ENCODE data around the gene FCMR. TPM values are rescaled to one million over a fixed set of nuclear protein-coding genes. Genes with fewer than 3 reads are reported as not detected.

FCMR gene
- total and polyA plus RNA-seq, 8 donors, result 3.3 to 6.7 (median 4.8) TPM; not detected in 2

DNA sequence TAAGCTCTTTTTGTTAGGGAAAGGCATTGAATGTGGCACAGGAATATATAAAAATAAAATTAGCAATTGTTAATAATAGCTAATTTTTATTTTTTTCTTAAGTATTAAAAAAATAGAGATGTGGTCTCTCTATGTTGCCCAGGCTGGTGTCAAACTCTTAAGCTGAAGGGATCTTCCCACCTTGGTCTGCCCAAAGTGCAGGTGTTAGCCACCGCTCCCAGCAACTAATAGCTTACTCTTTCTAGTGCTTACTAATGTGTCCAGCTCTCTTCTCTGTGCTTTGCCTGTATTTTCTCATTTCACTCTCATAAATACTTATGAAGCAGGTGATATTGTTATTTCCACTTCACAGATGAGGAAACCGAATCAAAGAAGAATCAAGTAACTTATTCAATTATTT, 37.9 kb downstream of the FCMR start:
- no peak overlapping the region for H3K27ac ChIP-seq
- DNase-seq, result no peak
- H3K9me3 ChIP-seq, result peaks cover 0 to 5% (median under 1%) of the 10 kb centered on the region in 4 donors
- no peaks in the 10 kb centered on the region for H3K4me1 ChIP-seq
- TF ChIP-seq EP300 (IDR thresholded peaks at IDR 0.05) (no peak), POLR2A (IDR thresholded peaks at IDR 0.05) (no peak), POLR2AphosphoS5 (IDR thresholded peaks at IDR 0.05) (no peak)
- TF ChIP-seq, protein P1, sequence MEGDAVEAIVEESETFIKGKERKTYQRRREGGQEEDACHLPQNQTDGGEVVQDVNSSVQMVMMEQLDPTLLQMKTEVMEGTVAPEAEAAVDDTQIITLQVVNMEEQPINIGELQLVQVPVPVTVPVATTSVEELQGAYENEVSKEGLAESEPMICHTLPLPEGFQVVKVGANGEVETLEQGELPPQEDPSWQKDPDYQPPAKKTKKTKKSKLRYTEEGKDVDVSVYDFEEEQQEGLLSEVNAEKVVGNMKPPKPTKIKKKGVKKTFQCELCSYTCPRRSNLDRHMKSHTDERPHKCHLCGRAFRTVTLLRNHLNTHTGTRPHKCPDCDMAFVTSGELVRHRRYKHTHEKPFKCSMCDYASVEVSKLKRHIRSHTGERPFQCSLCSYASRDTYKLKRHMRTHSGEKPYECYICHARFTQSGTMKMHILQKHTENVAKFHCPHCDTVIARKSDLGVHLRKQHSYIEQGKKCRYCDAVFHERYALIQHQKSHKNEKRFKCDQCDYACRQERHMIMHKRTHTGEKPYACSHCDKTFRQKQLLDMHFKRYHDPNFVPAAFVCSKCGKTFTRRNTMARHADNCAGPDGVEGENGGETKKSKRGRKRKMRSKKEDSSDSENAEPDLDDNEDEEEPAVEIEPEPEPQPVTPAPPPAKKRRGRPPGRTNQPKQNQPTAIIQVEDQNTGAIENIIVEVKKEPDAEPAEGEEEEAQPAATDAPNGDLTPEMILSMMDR (IDR thresholded peaks at IDR 0.05), result no peak
- no peaks in the 10 kb centered on the region for H3K27me3 ChIP-seq
- intact Hi-C loops (cut with DNase I; ENCODE audit: low total_unique reads), result no loop called here
- 89 to 97% (median 93%) methylated on average over 2 of the region's 2 CpGs for WGBS, 5 donors
- no peaks in the 10 kb centered on the region for H3K36me3 ChIP-seq
- H3K4me3 ChIP-seq, result no peak overlapping the region

DNA sequence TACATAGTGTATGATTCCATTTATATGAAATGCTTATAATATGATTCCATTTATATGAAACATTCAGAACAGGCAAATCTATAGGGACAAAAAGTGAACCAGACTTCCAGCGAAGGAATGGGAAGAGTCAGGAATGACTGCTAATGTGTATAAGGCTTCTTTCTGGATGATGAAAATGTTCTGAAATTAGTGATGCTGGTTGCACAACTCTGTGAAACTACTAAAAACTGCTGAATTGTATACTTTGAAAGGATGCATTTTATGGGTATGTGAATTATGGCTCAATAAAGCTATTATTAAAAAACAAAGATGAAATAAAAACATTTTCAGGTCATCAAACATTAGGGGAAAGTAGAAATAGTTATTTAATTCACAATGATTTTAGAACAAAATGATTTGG, 38.6 kb downstream of the FCMR start:
- Histone ChIP-seq H3K36me3 (no peaks in the 10 kb centered on the region), H3K27ac (no peak overlapping the region), H3K27me3 (no peaks in the 10 kb centered on the region), H3K4me1 (no peaks in the 10 kb centered on the region), H3K9me3 (peaks cover 6 to 12% (median 7%) of the 10 kb centered on the region in 4 donors), H3K4me3 (no peak overlapping the region)
- DNase-seq, result no peak
- 95 to 100% (median 97%) methylated on average over 1 of the region's 1 CpG for WGBS, 5 donors
- TF ChIP-seq, protein P1 (IDR thresholded peaks at IDR 0.05), result no peak
- TF ChIP-seq EP300 (IDR thresholded peaks at IDR 0.05) (no peak), POLR2AphosphoS5 (IDR thresholded peaks at IDR 0.05) (no peak)
- intact Hi-C loops (cut with DNase I; ENCODE audit: low total_unique reads), result no loop called here

DNA sequence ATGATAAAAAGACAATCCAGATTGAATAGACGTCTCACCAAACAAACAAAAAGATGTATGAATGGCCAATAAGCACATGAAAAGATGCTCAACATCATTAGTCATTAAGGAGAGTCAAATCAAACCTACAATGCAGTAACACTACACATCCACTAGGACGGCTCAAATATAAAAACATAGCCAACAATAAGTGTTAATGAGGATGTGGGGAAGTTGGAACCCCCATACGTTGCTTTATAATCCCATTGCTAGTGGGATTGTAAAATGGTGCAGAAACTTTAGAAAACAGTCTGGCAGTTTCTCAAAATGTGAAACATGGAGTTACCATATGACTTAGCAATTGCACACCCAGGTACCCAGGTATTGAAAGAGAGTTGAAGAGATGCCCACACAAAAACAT, 39.2 kb downstream of the FCMR start:
- no peaks in the 10 kb centered on the region for H3K27me3 ChIP-seq
- no peak overlapping the region for H3K27ac ChIP-seq
- intact Hi-C loops (cut with DNase I; ENCODE audit: low total_unique reads), result no loop called here
- H3K9me3 ChIP-seq, result peaks cover 7 to 18% (median 12%) of the 10 kb centered on the region in 4 donors
- WGBS, 5 donors, result 54 to 71% (median 67%) methylated on average over 3 of the region's 3 CpGs
- H3K4me3 ChIP-seq, result no peak overlapping the region
- no peaks in the 10 kb centered on the region for H3K36me3 ChIP-seq
- no peak for DNase-seq
- H3K4me1 ChIP-seq, result no peaks in the 10 kb centered on the region
- TF ChIP-seq EP300 (IDR thresholded peaks at IDR 0.05), result no peak
- no peak for TF ChIP-seq POLR2A (IDR thresholded peaks at IDR 0.05)
- TF ChIP-seq, protein P1 (IDR thresholded peaks at IDR 0.05), result no peak
- TF ChIP-seq POLR2AphosphoS5 (IDR thresholded peaks at IDR 0.05), result no peak

DNA sequence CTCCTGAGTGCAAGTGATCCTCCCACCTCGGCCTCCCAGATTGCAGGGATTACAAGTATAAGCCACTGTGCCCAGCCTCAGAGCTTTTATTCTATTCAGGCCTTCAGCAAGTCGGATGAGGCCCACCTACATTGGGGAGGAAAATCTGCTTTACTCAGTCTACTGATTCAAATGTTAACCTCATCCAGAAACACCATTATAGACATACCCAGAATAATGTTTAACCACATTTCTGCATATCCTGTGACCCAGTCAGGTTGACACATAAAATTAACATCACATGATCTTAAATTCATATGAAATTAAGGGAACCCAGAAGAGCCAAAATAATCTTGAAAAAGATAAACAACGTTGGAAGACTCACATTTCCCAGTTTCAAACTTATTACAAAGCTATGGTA, 41.4 kb downstream of the FCMR start:
- DNase-seq, result no peak
- WGBS, 5 donors, result 74 to 80% (median 76%) methylated on average over 3 of the region's 3 CpGs
- Histone ChIP-seq H3K4me3 (no peak overlapping the region), H3K36me3 (no peaks in the 10 kb centered on the region), H3K4me1 (no peaks in the 10 kb centered on the region), H3K9me3 (peaks cover 7 to 36% (median 22%) of the 10 kb centered on the region in 4 donors), H3K27ac (no peak overlapping the region), H3K27me3 (no peaks in the 10 kb centered on the region)
- TF ChIP-seq EP300 (IDR thresholded peaks at IDR 0.05) (no peak), POLR2AphosphoS5 (IDR thresholded peaks at IDR 0.05) (no peak), POLR2A (IDR thresholded peaks at IDR 0.05) (no peak)
- TF ChIP-seq, protein P1 (IDR thresholded peaks at IDR 0.05), result no peak
- intact Hi-C loops (cut with DNase I; ENCODE audit: low total_unique reads), result no loop called here

Measured in stomach (tissue), 9 donors.